Rectal smooth muscle tissue (tissue), 1 donor: ENCODE data around the gene MOB1B.
A peak's percentile ranks its signal among the peaks of the same experiment; 100 is the strongest.

Experiments
- H3K27ac ChIP-seq: one replicate; pipeline ENCODE4 v1.7.0; 2013; ENCODE audit warnings: low read depth, low read length, inconsistent platforms
- H3K27me3 ChIP-seq: one replicate; pipeline ENCODE4 v1.7.0; 2013; ENCODE audit warnings: low read length; ENCODE audit not compliant: control insufficient read depth, insufficient read depth
- H3K36me3 ChIP-seq: one replicate; pipeline ENCODE4 v1.7.0; 2013; ENCODE audit warnings: low read length; ENCODE audit not compliant: control insufficient read depth, insufficient read depth
- H3K4me1 ChIP-seq: one replicate; pipeline ENCODE4 v1.7.0; 2013; ENCODE audit warnings: low read length; ENCODE audit not compliant: control insufficient read depth, insufficient read depth
- H3K4me3 ChIP-seq: one replicate; pipeline ENCODE4 v1.7.0; 2013; ENCODE audit warnings: low read length
- H3K9ac ChIP-seq: one replicate; pipeline ENCODE4 v1.7.0; 2013; ENCODE audit warnings: low read length

Gene MOB1B

DNA sequence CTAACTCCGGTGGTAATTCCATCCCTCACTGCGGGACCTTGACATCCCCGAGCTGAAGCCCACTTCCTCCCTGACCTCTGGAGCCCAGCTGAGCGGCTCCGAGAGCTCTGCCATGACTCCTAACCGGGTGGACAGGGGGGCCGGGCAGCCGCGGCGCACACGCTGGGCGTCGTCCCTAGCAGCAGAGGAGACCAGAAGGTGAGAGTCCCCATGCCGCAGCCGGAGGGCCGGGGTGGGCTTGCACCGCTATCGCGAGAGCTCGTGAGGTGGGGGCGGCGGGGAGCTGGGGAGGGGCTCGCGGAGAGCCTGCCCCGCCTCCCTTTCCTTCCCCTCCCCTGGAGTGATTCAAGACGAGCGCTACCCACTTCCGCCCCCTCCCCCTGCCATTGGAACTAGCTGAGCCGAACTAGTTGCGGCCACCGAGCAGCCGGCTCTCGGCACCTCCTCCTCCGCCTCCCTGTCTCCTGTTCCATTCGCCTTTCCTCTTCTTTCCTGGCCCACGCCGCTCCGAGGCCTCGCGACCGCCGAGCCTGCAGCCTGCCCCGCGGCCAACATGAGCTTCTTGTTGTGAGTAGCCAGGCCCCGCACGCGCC, at the start of gene MOB1B:
Gene MOB1B, plus strand, starts transcription at position 386 of the 593 bp plus-strand sequence. Its CDS starts 168 bp downstream, at position 554.
- Histone ChIP-seq H3K27ac (peak within 1 kb of the TSS; percentile 92), H3K4me1 (peaks cover 2% of the 10 kb centered on the region), H3K4me3 (peak within 1 kb of the TSS; percentile 85), H3K36me3 (no peaks in the 10 kb centered on the region), H3K9ac (peak within 1 kb of the TSS; percentile 77), H3K27me3 (no peaks in the 10 kb centered on the region)

DNA sequence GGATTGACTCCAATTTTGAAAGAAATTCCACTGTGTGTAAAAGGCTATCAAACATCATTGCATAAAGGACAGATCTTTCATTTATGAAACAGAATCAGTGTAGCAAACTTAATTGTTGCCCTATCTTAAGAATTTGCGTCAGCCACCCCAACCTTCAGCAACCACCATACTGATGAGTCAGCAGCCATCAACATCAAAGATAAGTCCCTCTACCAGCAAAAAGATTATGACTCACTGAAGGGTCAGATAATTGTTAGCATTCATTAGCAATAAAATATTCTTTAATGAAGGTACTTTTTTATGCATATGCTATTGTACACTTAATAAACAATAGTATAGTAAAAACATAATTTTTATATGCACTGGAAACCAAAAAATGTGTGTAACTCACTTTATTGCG, 46.7 kb upstream of the MOB1B start:
- Histone ChIP-seq H3K27ac (no peak overlapping the region), H3K27me3 (no peaks in the 10 kb centered on the region), H3K9ac (no peak overlapping the region), H3K4me1 (no peaks in the 10 kb centered on the region), H3K36me3 (no peaks in the 10 kb centered on the region), H3K4me3 (no peak overlapping the region)

DNA sequence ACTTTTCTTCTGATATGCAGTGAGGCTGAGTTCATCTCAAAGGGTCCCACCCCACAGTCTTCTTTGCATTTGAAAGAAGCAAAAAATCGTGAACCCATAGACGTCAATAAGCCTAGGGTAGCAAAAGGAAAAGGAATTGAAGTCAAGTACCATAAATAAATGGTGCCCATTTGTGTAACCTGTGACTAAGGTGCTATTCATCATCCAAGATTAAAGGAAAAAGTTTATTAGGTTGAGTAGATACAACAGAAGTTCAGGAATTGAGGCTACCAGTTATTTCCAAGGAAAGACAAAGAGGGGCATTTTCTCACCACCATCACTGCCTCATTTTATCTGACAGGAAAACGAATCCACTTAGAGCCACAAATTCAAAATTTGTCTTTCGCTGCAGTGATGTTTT, 43.7 kb upstream of the MOB1B start:
- no peaks in the 10 kb centered on the region for H3K4me1 ChIP-seq
- H3K36me3 ChIP-seq = no peaks in the 10 kb centered on the region
- no peak overlapping the region for H3K9ac ChIP-seq
- no peaks in the 10 kb centered on the region for H3K27me3 ChIP-seq
- no peak overlapping the region for H3K27ac ChIP-seq
- H3K4me3 ChIP-seq = no peak overlapping the region

DNA sequence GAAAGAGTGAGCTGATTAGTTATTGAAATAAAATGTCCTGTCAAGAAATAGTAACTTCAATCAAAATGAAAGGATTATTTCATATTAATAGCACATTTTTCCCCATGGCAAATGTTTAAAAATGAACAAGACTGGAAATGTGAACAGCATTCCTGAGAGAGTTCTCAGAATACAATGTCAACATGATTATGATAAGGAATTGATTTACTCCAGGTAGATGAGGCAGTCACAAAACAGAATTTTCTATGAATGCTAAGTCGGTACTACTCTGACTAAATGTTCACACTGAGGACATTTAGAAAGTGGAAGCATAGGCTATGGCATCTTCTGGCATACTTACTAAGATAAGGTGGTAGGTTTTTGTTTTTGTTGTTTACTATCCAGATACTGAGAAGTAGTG, 43.1 kb upstream of the MOB1B start:
- Histone ChIP-seq H3K27ac (no peak overlapping the region), H3K36me3 (no peaks in the 10 kb centered on the region), H3K9ac (no peak overlapping the region), H3K4me3 (no peak overlapping the region), H3K27me3 (no peaks in the 10 kb centered on the region), H3K4me1 (no peaks in the 10 kb centered on the region)

DNA sequence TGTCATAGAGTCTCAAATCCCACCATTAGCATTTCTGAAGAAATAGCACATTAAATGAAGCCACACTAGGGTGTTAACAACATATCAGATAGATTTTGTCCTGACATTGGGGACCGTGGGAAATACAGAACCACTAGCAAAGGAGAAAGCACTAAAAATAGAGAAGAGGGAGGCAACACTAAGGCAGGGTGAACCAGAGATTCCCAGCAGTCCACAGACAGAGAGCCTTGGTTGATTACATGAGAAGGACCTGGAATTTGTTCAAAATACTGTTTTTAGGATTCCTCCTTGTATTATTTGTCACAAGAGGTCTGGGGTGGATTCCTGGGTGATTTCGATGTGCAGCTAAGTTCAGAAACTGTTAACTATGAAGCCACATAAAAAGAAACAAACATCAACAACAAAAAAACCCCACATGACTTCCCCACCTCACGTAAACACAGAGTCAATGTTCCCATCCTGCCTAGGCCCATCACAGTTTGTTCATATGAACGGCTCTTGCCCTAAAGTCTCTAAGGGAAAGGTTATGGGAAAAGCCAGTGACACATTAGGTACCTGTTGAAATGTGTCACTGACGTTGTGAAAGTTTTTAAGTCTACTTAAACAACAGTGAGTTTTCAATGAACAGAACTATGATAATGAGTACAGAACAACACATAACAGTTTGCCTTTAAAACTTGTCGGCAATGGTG, 38.9 kb upstream of the MOB1B start:
- Histone ChIP-seq H3K4me1 (no peaks in the 10 kb centered on the region), H3K4me3 (no peak overlapping the region), H3K27me3 (no peaks in the 10 kb centered on the region), H3K36me3 (no peaks in the 10 kb centered on the region), H3K27ac (no peak overlapping the region), H3K9ac (no peak overlapping the region)

DNA sequence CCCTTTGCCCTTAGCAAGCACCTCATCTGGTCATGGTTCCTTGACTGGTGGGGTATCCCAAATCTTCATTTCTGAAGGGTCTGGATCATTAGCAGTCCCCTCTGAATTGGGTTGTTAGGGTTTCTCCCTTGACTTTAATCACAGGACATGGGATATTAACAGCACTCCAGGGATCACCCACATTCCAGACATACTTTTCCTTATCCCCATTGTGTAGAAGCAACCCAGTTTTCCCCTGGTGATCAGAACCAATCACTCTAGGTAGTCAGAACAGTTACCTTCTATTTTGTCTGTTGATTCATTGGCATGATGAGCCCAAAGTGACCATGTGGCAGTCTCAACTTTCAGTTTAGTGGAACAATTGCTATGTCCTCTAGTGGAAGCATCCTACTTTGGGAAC, 33.4 kb upstream of the MOB1B start:
- Histone ChIP-seq H3K9ac (no peak overlapping the region), H3K4me3 (no peak overlapping the region), H3K4me1 (no peaks in the 10 kb centered on the region), H3K36me3 (no peaks in the 10 kb centered on the region), H3K27ac (no peak overlapping the region), H3K27me3 (no peaks in the 10 kb centered on the region)

DNA sequence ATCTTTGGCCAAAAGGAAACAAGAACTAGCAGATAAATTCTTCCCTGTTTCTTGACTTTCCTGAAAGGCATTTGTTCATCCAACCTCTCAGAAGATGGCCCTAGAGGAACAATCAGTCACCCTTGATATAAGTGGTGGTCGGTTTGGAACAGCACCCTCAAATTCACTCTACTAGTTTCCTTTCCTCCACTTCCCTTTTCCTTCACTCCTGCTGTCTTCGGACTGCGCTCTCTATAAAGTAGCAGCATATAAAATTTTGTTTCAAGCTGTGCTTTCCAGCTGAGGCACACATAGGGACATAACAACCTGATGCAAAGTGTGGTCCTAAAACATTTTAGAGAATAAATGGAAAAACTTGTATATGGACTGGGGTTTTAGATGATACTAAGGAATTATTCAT, 29.0 kb upstream of the MOB1B start:
- no peaks in the 10 kb centered on the region for H3K4me1 ChIP-seq
- no peaks in the 10 kb centered on the region for H3K27me3 ChIP-seq
- no peak overlapping the region for H3K4me3 ChIP-seq
- no peak overlapping the region for H3K9ac ChIP-seq
- H3K36me3 ChIP-seq = no peaks in the 10 kb centered on the region
- H3K27ac ChIP-seq = no peak overlapping the region

DNA sequence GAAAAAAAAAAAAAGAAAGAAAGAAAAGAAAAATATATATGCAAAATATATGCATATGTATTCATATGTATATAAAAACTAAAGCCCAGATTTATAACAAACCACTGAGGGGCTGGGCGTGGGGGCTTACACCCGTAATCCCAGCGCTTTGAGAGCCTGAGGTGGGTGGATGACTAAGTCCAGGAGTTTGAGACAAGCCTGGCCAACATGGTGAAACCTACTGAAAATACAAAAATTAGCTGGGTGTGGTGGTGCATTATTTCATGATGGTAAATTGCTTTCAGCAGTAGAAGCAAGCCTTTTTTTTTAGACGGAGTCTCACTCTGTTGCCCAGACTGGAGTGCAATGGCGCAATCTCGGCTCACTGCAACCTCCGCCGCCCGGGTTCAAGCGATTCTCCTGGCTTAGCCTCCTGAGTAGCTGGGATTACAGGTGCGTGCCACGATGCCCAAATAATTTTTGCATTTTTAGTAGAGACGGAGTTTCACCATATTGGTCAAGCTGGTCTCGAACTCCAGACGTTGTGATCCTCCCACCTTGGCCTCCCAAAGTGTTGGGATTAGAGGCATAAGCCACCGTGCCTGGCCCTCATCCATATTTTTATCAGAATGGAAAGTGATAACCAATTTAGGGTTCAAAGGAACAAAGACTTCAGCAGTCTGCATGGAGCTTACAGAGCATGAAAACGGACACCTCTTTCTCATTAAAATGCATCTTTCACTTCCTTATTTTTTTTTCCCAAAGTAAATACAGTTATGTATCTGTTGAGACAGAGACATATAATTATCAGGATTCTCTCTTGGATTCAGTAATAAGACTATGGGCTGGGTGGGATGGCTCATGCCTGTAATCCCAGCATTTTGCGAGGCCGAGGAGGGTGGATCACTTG, 27.7 kb upstream of the MOB1B start:
- Histone ChIP-seq H3K27me3 (no peaks in the 10 kb centered on the region), H3K4me1 (no peaks in the 10 kb centered on the region), H3K4me3 (no peak overlapping the region), H3K27ac (no peak overlapping the region), H3K36me3 (no peaks in the 10 kb centered on the region), H3K9ac (no peak overlapping the region)

DNA sequence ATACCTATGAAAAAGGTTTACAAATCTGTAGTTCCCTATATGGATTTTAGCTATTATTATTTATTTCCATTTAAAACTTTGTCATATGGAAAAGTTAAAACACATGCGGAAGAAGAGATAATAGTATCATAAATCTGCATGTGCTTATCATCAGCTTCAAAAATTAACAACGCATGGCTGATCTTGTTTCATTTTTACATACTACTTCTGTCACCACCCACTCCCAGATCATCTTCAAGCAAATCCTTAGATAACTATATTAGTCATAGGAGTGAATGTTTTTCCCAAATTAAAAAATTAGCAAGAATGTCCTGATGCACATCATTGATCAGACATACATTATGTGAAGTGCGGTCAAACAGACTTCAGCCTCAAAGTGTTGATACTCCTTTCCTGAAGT, 24.6 kb upstream of the MOB1B start:
- no peaks in the 10 kb centered on the region for H3K27me3 ChIP-seq
- no peaks in the 10 kb centered on the region for H3K36me3 ChIP-seq
- no peak overlapping the region for H3K27ac ChIP-seq
- no peaks in the 10 kb centered on the region for H3K4me1 ChIP-seq
- H3K9ac ChIP-seq = no peak overlapping the region
- no peak overlapping the region for H3K4me3 ChIP-seq

DNA sequence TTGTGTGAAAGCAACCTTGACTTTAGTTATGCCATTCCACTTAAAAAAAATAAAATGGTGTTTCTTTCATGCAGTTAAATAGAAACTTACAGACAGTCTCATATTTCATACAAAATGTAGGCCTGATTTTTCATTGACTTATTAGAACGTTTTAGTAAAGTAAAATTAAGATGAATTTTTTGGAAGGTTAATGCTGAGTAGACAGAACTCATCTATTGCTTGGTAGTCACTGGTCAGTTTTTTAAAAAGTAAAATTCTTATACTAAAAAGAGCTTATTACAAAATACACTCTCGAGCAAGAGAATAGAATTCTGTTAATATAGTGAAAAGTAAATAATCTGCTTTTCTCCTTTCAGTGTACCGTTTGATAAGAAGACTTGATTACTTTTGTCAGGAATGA, 21.4 kb upstream of the MOB1B start:
- Histone ChIP-seq H3K4me1 (no peaks in the 10 kb centered on the region), H3K36me3 (no peaks in the 10 kb centered on the region), H3K9ac (no peak overlapping the region), H3K27me3 (no peaks in the 10 kb centered on the region), H3K27ac (no peak overlapping the region), H3K4me3 (no peak overlapping the region)

DNA sequence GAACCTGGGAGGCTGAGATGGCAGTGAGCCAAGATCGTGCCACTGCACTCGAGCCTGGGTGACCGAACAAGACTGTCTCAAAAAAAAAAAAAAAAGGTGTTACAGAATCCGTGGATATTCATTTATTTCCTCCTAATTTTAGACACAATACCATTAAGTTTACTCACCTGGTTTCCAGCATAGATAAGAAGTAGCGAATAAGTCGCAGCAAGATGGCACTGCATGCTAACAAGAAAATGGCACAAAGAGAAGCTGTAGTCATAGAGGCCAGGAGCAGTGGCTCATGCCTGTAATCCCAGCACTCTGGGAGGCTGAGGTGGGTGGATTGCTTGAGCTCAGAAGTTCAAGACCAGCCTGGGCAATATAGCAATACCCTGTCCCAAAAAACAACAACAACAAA, 17.0 kb upstream of the MOB1B start:
- Histone ChIP-seq H3K27ac (no peak overlapping the region), H3K27me3 (no peaks in the 10 kb centered on the region), H3K4me1 (no peaks in the 10 kb centered on the region), H3K4me3 (no peak overlapping the region), H3K36me3 (no peaks in the 10 kb centered on the region), H3K9ac (no peak overlapping the region)

DNA sequence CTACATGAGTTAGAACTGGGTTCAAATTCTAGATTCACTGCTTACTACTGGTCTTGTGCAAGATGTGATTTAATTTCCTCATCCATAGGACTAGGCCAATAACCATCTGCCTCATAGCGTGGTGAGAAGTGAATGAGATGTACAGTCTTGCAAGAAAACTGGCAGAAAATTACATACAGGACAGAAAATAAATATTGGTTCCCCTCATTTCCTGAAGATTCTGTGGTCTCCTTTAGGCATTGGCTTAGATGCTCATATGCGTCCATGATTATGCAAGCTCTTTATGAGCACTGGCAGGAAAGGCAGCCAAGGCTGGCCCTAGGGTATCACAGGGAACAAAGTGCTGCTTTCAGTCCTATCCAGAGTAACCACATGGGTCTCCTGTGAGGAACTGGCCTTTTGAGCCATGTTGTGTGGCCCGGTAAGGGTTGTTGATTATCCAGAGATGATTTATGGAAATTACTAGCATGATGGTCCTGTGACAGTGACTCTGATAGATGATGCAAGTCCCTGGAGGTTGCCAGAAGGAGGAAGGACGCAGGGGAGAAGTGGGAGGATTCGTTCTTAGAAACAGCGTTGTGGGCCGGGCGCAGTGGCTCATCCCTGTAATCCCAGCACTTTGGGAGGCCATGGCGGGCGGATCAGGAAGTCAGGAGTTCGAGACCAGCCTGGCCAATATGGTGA, 9.9 kb upstream of the MOB1B start:
- no peaks in the 10 kb centered on the region for H3K27me3 ChIP-seq
- H3K27ac ChIP-seq = no peak overlapping the region
- no peak overlapping the region for H3K4me3 ChIP-seq

More for the DNA sequence above, 9.9 kb upstream of the MOB1B start:
- H3K36me3 ChIP-seq = no peaks in the 10 kb centered on the region
- H3K4me1 ChIP-seq = peaks cover 12% of the 10 kb centered on the region
- no peak overlapping the region for H3K9ac ChIP-seq
